H9 (cell line): ENCODE data around the gene GIMAP6. TPM values are rescaled to one million over a fixed set of nuclear protein-coding genes. Genes with fewer than 3 reads are reported as not detected.
"Not testable (repeated sequence)": the region's sequence is repeated elsewhere in the genome, so short reads cannot be mapped to it uniquely, and the experiment has no call there.

ENCODE experiments used
- DNase-seq: peaks from one replicate; pipeline ENCODE4 v3.0.0-alpha.2; 2017
- H2AFZ ChIP-seq: one replicate; pipeline ENCODE4 v1.6.1; 2013; ENCODE audit warnings: mild to moderate bottlenecking, low read length, control low read depth, moderate library complexity
- H2AK5ac ChIP-seq: 2 replicates; pipeline ENCODE4 v1.6.1; 2013; ENCODE audit warnings: low read length, control low read depth, mixed read lengths; ENCODE audit not compliant: insufficient read length
- H2BK120ac ChIP-seq: one replicate; pipeline ENCODE4 v1.6.1; 2013; ENCODE audit warnings: low read depth, mild to moderate bottlenecking, low read length, control low read depth, inconsistent platforms; ENCODE audit not compliant: poor library complexity, severe bottlenecking
- H2BK12ac ChIP-seq: 2 replicates; pipeline ENCODE4 v1.6.1; 2013; ENCODE audit warnings: low read length, control low read depth, mixed read lengths, low read depth; ENCODE audit not compliant: insufficient read length
- H2BK15ac ChIP-seq: 2 replicates; pipeline ENCODE4 v1.6.1; 2013; ENCODE audit warnings: low read depth, low read length, control low read depth
- H2BK20ac ChIP-seq: one replicate; pipeline ENCODE4 v1.6.1; 2013; ENCODE audit warnings: low read depth, mild to moderate bottlenecking, low read length, control low read depth, inconsistent platforms; ENCODE audit not compliant: poor library complexity, severe bottlenecking
- H2BK5ac ChIP-seq: 2 replicates; pipeline ENCODE4 v1.6.1; 2013; ENCODE audit warnings: low read length, control low read depth, mixed read lengths; ENCODE audit not compliant: insufficient read length
- H3K14ac ChIP-seq: 2 replicates; pipeline ENCODE4 v1.6.1; 2013; ENCODE audit warnings: low read length, control low read depth; ENCODE audit not compliant: insufficient read depth
- H3K18ac ChIP-seq: 2 replicates; pipeline ENCODE4 v1.6.1; 2013; ENCODE audit warnings: low read depth, mild to moderate bottlenecking, mixed read lengths, low read length, control low read depth; ENCODE audit not compliant: insufficient read length
- H3K23ac ChIP-seq: 2 replicates; pipeline ENCODE4 v1.6.1; 2013; ENCODE audit warnings: low read length, control low read depth, mixed read lengths, low read depth; ENCODE audit not compliant: insufficient read length
- H3K23me2 ChIP-seq: 2 replicates; pipeline ENCODE4 v1.6.1; 2013; ENCODE audit warnings: low read depth, mild to moderate bottlenecking, mixed read lengths, low read length, control low read depth; ENCODE audit not compliant: insufficient read length, poor library complexity, severe bottlenecking
- H3K27ac ChIP-seq: 2 replicates; pipeline ENCODE4 v1.5.1; 2013; ENCODE audit warnings: low read length, control low read depth, mixed read lengths, low read depth; ENCODE audit not compliant: insufficient read length
- H3K27me3 ChIP-seq: 2 replicates; pipeline ENCODE4 v1.6.1; 2013; ENCODE audit warnings: low read length, control low read depth, inconsistent platforms; ENCODE audit not compliant: insufficient read depth
- H3K4ac ChIP-seq: 2 replicates; pipeline ENCODE4 v1.6.1; 2013; ENCODE audit warnings: low read depth, mild to moderate bottlenecking, control low read depth, inconsistent platforms, low read length, moderate library complexity
- H3K4me1 ChIP-seq: 2 replicates; pipeline ENCODE4 v1.6.1; 2013; ENCODE audit warnings: low read length, control low read depth, inconsistent platforms; ENCODE audit not compliant: insufficient read depth
- H3K4me2 ChIP-seq: 2 replicates; pipeline ENCODE4 v1.6.1; 2013; ENCODE audit warnings: low read length, control low read depth, mixed read lengths; ENCODE audit not compliant: insufficient read length, insufficient read depth
- H3K56ac ChIP-seq: 2 replicates; pipeline ENCODE4 v1.6.1; 2013; ENCODE audit warnings: low read depth, mild to moderate bottlenecking, mixed read lengths, low read length, control low read depth; ENCODE audit not compliant: insufficient read length
- H3K79me1 ChIP-seq: 2 replicates; pipeline ENCODE4 v1.6.1; 2013; ENCODE audit warnings: low read depth, mild to moderate bottlenecking, moderate library complexity, low read length, control low read depth, inconsistent platforms; ENCODE audit not compliant: insufficient read depth, poor library complexity, severe bottlenecking
- H3K79me2 ChIP-seq: 2 replicates; pipeline ENCODE4 v1.6.1; 2013; ENCODE audit warnings: low read length, control low read depth, inconsistent platforms; ENCODE audit not compliant: insufficient read depth
- H3K9ac ChIP-seq: 2 replicates; pipeline ENCODE4 v1.6.1; 2013; ENCODE audit warnings: low read length, control low read depth, mixed read lengths; ENCODE audit not compliant: insufficient read length; ENCODE audit errors: extremely low read depth
- H3K9me3 ChIP-seq: one replicate; pipeline ENCODE4 v1.6.1; 2013; ENCODE audit warnings: low read depth, low read length, inconsistent platforms; ENCODE audit not compliant: control insufficient read depth
- H3T11ph ChIP-seq: one replicate; pipeline ENCODE4 v1.6.1; 2013; ENCODE audit warnings: mild to moderate bottlenecking, low read length, control low read depth, inconsistent platforms
- H4K20me1 ChIP-seq: one replicate; pipeline ENCODE4 v1.6.1; 2013; ENCODE audit not compliant: control insufficient read depth, insufficient read length, insufficient read depth
- H4K5ac ChIP-seq: 2 replicates; pipeline ENCODE4 v1.6.1; 2013; ENCODE audit warnings: low read depth, mild to moderate bottlenecking, mixed read lengths, low read length, control low read depth; ENCODE audit not compliant: insufficient read length
- H4K8ac ChIP-seq: replicated peaks from 2 replicates; pipeline ENCODE4 v1.6.1; 2013; ENCODE audit warnings: low read length, control low read depth, mixed read lengths, low read depth; ENCODE audit not compliant: insufficient read length
- H4K91ac ChIP-seq: 2 replicates; pipeline ENCODE4 v1.6.1; 2013; ENCODE audit warnings: low read depth, mild to moderate bottlenecking, moderate library complexity, mixed read lengths, low read length, control low read depth; ENCODE audit not compliant: insufficient read length
- H3K27ac Mint-ChIP-seq, 3 experiments: 2 replicates in 2 of 3; 3 replicates in 1 of 3; pipeline ENCODE4 v1.8.0; 2020 to 2021; ENCODE audit warnings: mixed read lengths in 3 of 3, mild to moderate bottlenecking in 1 of 3, moderate library complexity in 1 of 3
- H3K27me3 Mint-ChIP-seq: 2 replicates; pipeline ENCODE4 v1.8.0; 2021; ENCODE audit warnings: low read depth, mild to moderate bottlenecking, moderate library complexity, mixed read lengths
- H3K36me3 Mint-ChIP-seq, 3 experiments: 2 replicates in 2 of 3; 3 replicates in 1 of 3; pipeline ENCODE4 v1.8.0; 2020 to 2021; ENCODE audit warnings: low read depth in 3 of 3, mixed read lengths in 3 of 3; ENCODE audit not compliant: insufficient read depth in 1 of 3
- H3K4me1 Mint-ChIP-seq, 2 experiments: 2 replicates each; pipeline ENCODE4 v1.8.0; 2020; ENCODE audit warnings: mixed read lengths in 2 of 2
- H3K4me3 Mint-ChIP-seq, 2 experiments: 2 replicates in 1 of 2; 3 replicates in 1 of 2; pipeline ENCODE4 v1.8.0; 2020 to 2021; ENCODE audit warnings: mild to moderate bottlenecking in 2 of 2, mixed read lengths in 2 of 2, moderate library complexity in 1 of 2
- H3K9me3 Mint-ChIP-seq, 2 experiments: 2 replicates in 1 of 2; 3 replicates in 1 of 2; pipeline ENCODE4 v1.8.0; 2020; ENCODE audit warnings: mild to moderate bottlenecking in 2 of 2, mixed read lengths in 2 of 2, moderate library complexity in 1 of 2
- WGBS: extraction: QIAGEN DNeasy Blood & Tissue Kit; methylation state at CpG from one replicate; pipeline ENCODE4 v1.1.7; 2013; ENCODE audit warnings: missing lambda C conversion rate, low lambda C conversion rate, mixed read lengths; ENCODE audit not compliant: insufficient read length; ENCODE audit errors: extremely low coverage; 5-methylcytosine and 5-hydroxymethylcytosine counted together
- long read RNA-seq: library from polyadenylated mRNA; unstranded; transcript quantifications from one replicate; pipeline ENCODE4 v2.0.0, GENCODE V29; 2020
- total RNA-seq: library from RNA; stranded (reverse); gene quantifications from 2 replicates; pipeline ENCODE4 v1.2.1, GENCODE V29; 2021
- TF ChIP-seq, protein P1 (sequence below): fragments of 200-600 bp; sonication (generic); conservative IDR thresholded peaks from 3 replicates; pipeline ENCODE4 v1.8.0; 2021; ENCODE audit warnings: antibody characterized with exemption, mild to moderate bottlenecking

Gene GIMAP6
- not detected in 2 replicates for total RNA-seq
- long read RNA-seq = 0 reads

GRCh38 chr7:150631866-150632864, at the start of gene GIMAP6:
GIMAP6 (minus strand) TSS chr7:150632385; CDS start chr7:150630142, 2,243 bp downstream.
- Histone ChIP-seq H2BK5ac (no peak within 1 kb of the TSS), H3K18ac (no peak within 1 kb of the TSS), H4K20me1 (no peaks in the 10 kb centered on the region), H3K23me2 (no peaks in the 10 kb centered on the region), H3K14ac (no peak within 1 kb of the TSS), H3K23ac (no peak within 1 kb of the TSS), H3T11ph (no peak within 1 kb of the TSS), H3K4me2 (no peak within 1 kb of the TSS), H3K9ac (no peak within 1 kb of the TSS), H2BK15ac (no peak within 1 kb of the TSS), H2AFZ (no peak within 1 kb of the TSS), H3K79me2 (no peaks in the 10 kb centered on the region), H4K91ac (no peak within 1 kb of the TSS), H2AK5ac (no peak within 1 kb of the TSS), H3K9me3 (no peaks in the 10 kb centered on the region), H3K56ac (no peak within 1 kb of the TSS), H3K27ac (no peak within 1 kb of the TSS), H3K27me3 (no peaks in the 10 kb centered on the region), H3K4me1 (no peaks in the 10 kb centered on the region), H4K5ac (no peak within 1 kb of the TSS), H3K79me1 (no peaks in the 10 kb centered on the region), H2BK120ac (no peak within 1 kb of the TSS), H4K8ac (no peak within 1 kb of the TSS), H2BK12ac (no peak within 1 kb of the TSS), H2BK20ac (no peak within 1 kb of the TSS), H3K4ac (no peak within 1 kb of the TSS)
- Mint-ChIP-seq H3K27ac (no peak within 1 kb of the TSS), H3K27me3 (peaks cover 26% of the 10 kb centered on the region), H3K36me3 (peaks cover 0 to 2% (median 0%) of the 10 kb centered on the region in 3 experiments; a peak in 2 of 7 replicates), H3K4me3 (no peak within 1 kb of the TSS), H3K4me1 (0 out of 4 replicates have a peak, but pooled peaks cover 0 to 3% of the 10 kb centered on the region in 2 experiments), H3K9me3 (peaks cover 11 to 25% of the 10 kb centered on the region in 2 experiments; a peak in 3 of 5 replicates)
- no CpG with 5 or more reads among the region's 9 CpGs for WGBS
- TF ChIP-seq, protein P1, sequence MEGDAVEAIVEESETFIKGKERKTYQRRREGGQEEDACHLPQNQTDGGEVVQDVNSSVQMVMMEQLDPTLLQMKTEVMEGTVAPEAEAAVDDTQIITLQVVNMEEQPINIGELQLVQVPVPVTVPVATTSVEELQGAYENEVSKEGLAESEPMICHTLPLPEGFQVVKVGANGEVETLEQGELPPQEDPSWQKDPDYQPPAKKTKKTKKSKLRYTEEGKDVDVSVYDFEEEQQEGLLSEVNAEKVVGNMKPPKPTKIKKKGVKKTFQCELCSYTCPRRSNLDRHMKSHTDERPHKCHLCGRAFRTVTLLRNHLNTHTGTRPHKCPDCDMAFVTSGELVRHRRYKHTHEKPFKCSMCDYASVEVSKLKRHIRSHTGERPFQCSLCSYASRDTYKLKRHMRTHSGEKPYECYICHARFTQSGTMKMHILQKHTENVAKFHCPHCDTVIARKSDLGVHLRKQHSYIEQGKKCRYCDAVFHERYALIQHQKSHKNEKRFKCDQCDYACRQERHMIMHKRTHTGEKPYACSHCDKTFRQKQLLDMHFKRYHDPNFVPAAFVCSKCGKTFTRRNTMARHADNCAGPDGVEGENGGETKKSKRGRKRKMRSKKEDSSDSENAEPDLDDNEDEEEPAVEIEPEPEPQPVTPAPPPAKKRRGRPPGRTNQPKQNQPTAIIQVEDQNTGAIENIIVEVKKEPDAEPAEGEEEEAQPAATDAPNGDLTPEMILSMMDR = no peak
- no peak for DNase-seq

GRCh38 chr7:150680364-150680763, 48.2 kb upstream of the GIMAP6 start:
- H3K4me3 Mint-ChIP-seq, H3K4me1 ChIP-seq, H3K14ac ChIP-seq, H3K79me2 ChIP-seq, H2BK20ac ChIP-seq, H4K91ac ChIP-seq, H3K23ac ChIP-seq, H3K4me1 Mint-ChIP-seq, H4K20me1 ChIP-seq, H2BK12ac ChIP-seq, H2BK5ac ChIP-seq, H3K23me2 ChIP-seq, H2AK5ac ChIP-seq, H3K9ac ChIP-seq, H3T11ph ChIP-seq, H3K27ac Mint-ChIP-seq, H3K18ac ChIP-seq, H2AFZ ChIP-seq, H2BK15ac ChIP-seq, DNase-seq, H4K8ac ChIP-seq, H3K27me3 ChIP-seq, H3K27ac ChIP-seq, H3K4ac ChIP-seq, H4K5ac ChIP-seq, H3K36me3 Mint-ChIP-seq, H3K56ac ChIP-seq, H3K4me2 ChIP-seq, H3K79me1 ChIP-seq, H3K9me3 ChIP-seq, H2BK120ac ChIP-seq: not testable (repeated sequence)
- H3K9me3 Mint-ChIP-seq = peaks cover 22 to 30% of the 10 kb centered on the region in 2 experiments
- WGBS = no CpG with 5 or more reads among the region's 2 CpGs
- peaks cover 48% of the 10 kb centered on the region for H3K27me3 Mint-ChIP-seq
